Skeletal muscle cell (primary cell): Measurements from ENCODE around the gene KIAA0930.

ENCODE experiments used
- DNase-seq: peaks from one replicate; pipeline ENCODE4 v3.0.0-alpha.2; 2010; ENCODE audit warnings: low read depth
- H3K4me3 ChIP-seq: 2 replicates; pipeline ENCODE4 v1.5.1; 2011; ENCODE audit warnings: low read depth, mild to moderate bottlenecking, control low read depth, low read length, moderate library complexity

The KIAA0930 gene

GRCh38 chr22:45159652-45160462 lies 80.8 kb downstream of the KIAA0930 start:
- DNase-seq = no peak
- H3K4me3 ChIP-seq = no peak overlapping the region

- H3K4me3 ChIP-seq = no peak overlapping the region
- DNase-seq = no peak
Measured at GRCh38 chr22:45157907-45158306, 82.8 kb downstream of the KIAA0930 start.

- DNase-seq = peak; percentile 47
Measured at GRCh38 chr22:45155050-45155840, 85.4 kb downstream of the KIAA0930 start.

GRCh38 chr22:45154383-45154782 lies 86.3 kb downstream of the KIAA0930 start:
- no peak for DNase-seq

More at GRCh38 chr22:45155050-45155840, 85.4 kb downstream of the KIAA0930 start:
- H3K4me3 ChIP-seq = no peak overlapping the region

GRCh38 chr22:45151503-45151902 lies 89.2 kb downstream of the KIAA0930 start:
- no peak for DNase-seq
- H3K4me3 ChIP-seq = no peak overlapping the region

More at GRCh38 chr22:45154383-45154782, 86.3 kb downstream of the KIAA0930 start:
- H3K4me3 ChIP-seq = no peak overlapping the region

- no peak for DNase-seq
- H3K4me3 ChIP-seq = no peak overlapping the region
Measured at GRCh38 chr22:45150139-45150538, 90.6 kb downstream of the KIAA0930 start.

- H3K4me3 ChIP-seq = no peak overlapping the region
- DNase-seq = no peak
Measured at GRCh38 chr22:45149671-45150070, 91.0 kb downstream of the KIAA0930 start.

- no peak for DNase-seq
- no peak overlapping the region for H3K4me3 ChIP-seq
Measured at GRCh38 chr22:45144916-45145315, 95.8 kb downstream of the KIAA0930 start.

GRCh38 chr22:45142376-45142775 lies 98.3 kb downstream of the KIAA0930 start:
- DNase-seq = no peak

More at GRCh38 chr22:45142376-45142775, 98.3 kb downstream of the KIAA0930 start:
- no peak overlapping the region for H3K4me3 ChIP-seq
